Activated CD8-positive, alpha-beta T cell treated with anti-CD3 and anti-CD28 coated beads for 36 hours (primary cell): ENCODE data around the gene TMEM72. TPM values are rescaled to one million over a fixed set of nuclear protein-coding genes. Genes with fewer than 3 reads are reported as not detected.
A peak's percentile ranks its signal among the peaks of the same experiment; 100 is the strongest.

ENCODE experiments used
- ATAC-seq: fragments of 200-7000 bp; cut with Tn5 transposase; one replicate; pipeline ENCODE4 v1.10.0; 2021; ENCODE audit warnings: mild to moderate bottlenecking, moderate library complexity
- CTCF ChIA-PET: fragments of 350-600 bp; sonication (Branson Sonifier 250); formaldehyde crosslinking; loops from one replicate; lab custom pipeline; 2021; ENCODE audit warnings: antibody characterized with exemption; lab: Charles Lee
- POLR2A ChIA-PET: fragments of 350-600 bp; sonication (Branson Sonifier 250); formaldehyde crosslinking; loops from one replicate; lab custom pipeline; 2021; ENCODE audit warnings: antibody characterized with exemption; lab: Charles Lee
- DNase-seq: peaks from one replicate; pipeline ENCODE4 v3.0.0-alpha.2; 2020
- H3K27ac Mint-ChIP-seq: one replicate; pipeline ENCODE4 v1.8.0; 2021; ENCODE audit warnings: mild to moderate bottlenecking, mixed read lengths
- H3K27me3 Mint-ChIP-seq: one replicate; pipeline ENCODE4 v1.8.0; 2021; ENCODE audit warnings: mixed read lengths
- H3K36me3 Mint-ChIP-seq: one replicate; pipeline ENCODE4 v1.8.0; 2021; ENCODE audit warnings: low read depth, mixed read lengths
- H3K4me1 Mint-ChIP-seq: one replicate; pipeline ENCODE4 v1.8.0; 2021; ENCODE audit warnings: low read depth, mixed read lengths
- H3K4me3 Mint-ChIP-seq: one replicate; pipeline ENCODE4 v1.8.0; 2021; ENCODE audit warnings: mild to moderate bottlenecking, moderate library complexity, mixed read lengths
- H3K9me3 Mint-ChIP-seq: one replicate; pipeline ENCODE4 v1.8.0; 2021; ENCODE audit warnings: mixed read lengths
- CTCF ChIP-seq: fragments of 200-600 bp; IDR thresholded peaks from one replicate; pipeline ENCODE4 v1.8.0; 2022; ENCODE audit warnings: antibody characterized with exemption, mild to moderate bottlenecking
- intact Hi-C: fragments of 100-400 bp; cut with micrococcal nuclease; formaldehyde crosslinking; loops from one replicate; pipeline ENCODE4 v1.10.0; 2022
- total RNA-seq, 2 experiments: library from RNA; stranded (reverse); gene quantifications; one replicate each; pipeline ENCODE4 v1.2.3, GENCODE V29; 2021

Gene TMEM72
- total RNA-seq = not detected

GRCh38 chr10:44911081-44911540 is at the start of gene TMEM72:
Gene TMEM72, plus strand, starts transcription at chr10:44911337. Its CDS starts 176 bp downstream, at chr10:44911513.
- intact Hi-C loops = no loop called here
- Mint-ChIP-seq H3K36me3 (no peaks in the 10 kb centered on the region), H3K4me3 (no peak within 1 kb of the TSS), H3K27ac (no peak within 1 kb of the TSS), H3K9me3 (no peaks in the 10 kb centered on the region), H3K4me1 (peaks cover 12% of the 10 kb centered on the region), H3K27me3 (no peaks in the 10 kb centered on the region)
- POLR2A ChIA-PET = no interaction called here
- no peak for TF ChIP-seq CTCF
- ATAC-seq = no peak
- no peak for DNase-seq
- CTCF ChIA-PET = interaction anchor here (1.5 kb wide), 1 partner anchor 22 kb away, joined by 3 read pairs; no protein-coding TSS in a partner anchor

- H3K36me3 Mint-ChIP-seq = no peaks in the 10 kb centered on the region
- no peak overlapping the region for H3K4me3 Mint-ChIP-seq
- peaks cover 31% of the 10 kb centered on the region for H3K27me3 Mint-ChIP-seq
- DNase-seq = no peak
- H3K4me1 Mint-ChIP-seq = no peaks in the 10 kb centered on the region
- no peak for TF ChIP-seq CTCF
- intact Hi-C loops = loop anchor here (5.0 kb wide), 1 partner anchor 1190 kb away; no protein-coding TSS in a partner anchor
- ChIA-PET CTCF (interaction anchor here (1.0 to 1.1 kb wide), 2 partner anchors 10 to 1172 kb away, joined by 3 read pairs; no protein-coding TSS in a partner anchor), POLR2A (no interaction called here)
- no peak for ATAC-seq
- no peak overlapping the region for H3K27ac Mint-ChIP-seq
- H3K9me3 Mint-ChIP-seq = no peaks in the 10 kb centered on the region
These were observed 49.0 kb upstream of the TMEM72 start for GRCh38 chr10:44862006-44862751.

GRCh38 chr10:44862924-44863323 is 48.2 kb upstream of the TMEM72 start:
- Mint-ChIP-seq H3K36me3 (no peaks in the 10 kb centered on the region), H3K27me3 (peaks cover 33% of the 10 kb centered on the region), H3K4me1 (no peaks in the 10 kb centered on the region), H3K27ac (no peak overlapping the region), H3K4me3 (no peak overlapping the region), H3K9me3 (no peaks in the 10 kb centered on the region)
- ATAC-seq = no peak
- DNase-seq = no peak
- TF ChIP-seq CTCF = no peak
- intact Hi-C loops = loop anchor here (5.0 kb wide), 1 partner anchor 1191 kb away; no protein-coding TSS in a partner anchor
- ChIA-PET POLR2A (no interaction called here), CTCF (interaction anchor here (0.9 kb wide), 1 partner anchor 9 kb away, joined by 3 read pairs; no protein-coding TSS in a partner anchor)

- DNase-seq (no peak), ATAC-seq (no peak)
- H3K4me3 Mint-ChIP-seq = peak overlapping the region; percentile 80
- POLR2A ChIA-PET = no interaction called here
- no peaks in the 10 kb centered on the region for H3K36me3 Mint-ChIP-seq
- H3K9me3 Mint-ChIP-seq = no peaks in the 10 kb centered on the region
- intact Hi-C loops = loop anchor here (5.0 kb wide), 1 partner anchor 1191 kb away; no protein-coding TSS in a partner anchor
- CTCF ChIA-PET = interaction anchor here (0.9 to 3.3 kb wide), 6 partner anchors 7 to 1174 kb away, joined by 3 to 13 read pairs (median 4); no protein-coding TSS in a partner anchor
- no peak for TF ChIP-seq CTCF
- no peaks in the 10 kb centered on the region for H3K4me1 Mint-ChIP-seq
- H3K27ac Mint-ChIP-seq = no peak overlapping the region
- peaks cover 33% of the 10 kb centered on the region for H3K27me3 Mint-ChIP-seq
These were observed 47.6 kb upstream of the TMEM72 start for GRCh38 chr10:44863344-44864047.
